Measurements from ENCODE around the gene ZFHX3. TPM values are rescaled to one million over a fixed set of nuclear protein-coding genes. Genes with fewer than 3 reads are reported as not detected.
A peak's percentile ranks its signal among the peaks of the same experiment; 100 is the strongest.

ZFHX3 gene
- total RNA-seq, 6 experiments from 2014 or later: 14.5 to 25.8 (median 15.8) TPM

GRCh38 chr16:72824761-72825160 lies 223.2 kb downstream of the ZFHX3 start:
- Mint-ChIP-seq H3K27me3 (ENCODE audit: insufficient read depth) (peaks cover 4% of the 10 kb centered on the region; the same call in 1 of the 2 replicates), H3K36me3 (ENCODE audit: low read depth) (peaks cover 11% of the 10 kb centered on the region), H3K27ac (no peak overlapping the region), H3K4me3 (no peak overlapping the region), H3K9me3 (no peaks in the 10 kb centered on the region), H3K4me1 (ENCODE audit: low read depth) (peaks cover 23% of the 10 kb centered on the region)
- TF ChIP-seq, protein P1, sequence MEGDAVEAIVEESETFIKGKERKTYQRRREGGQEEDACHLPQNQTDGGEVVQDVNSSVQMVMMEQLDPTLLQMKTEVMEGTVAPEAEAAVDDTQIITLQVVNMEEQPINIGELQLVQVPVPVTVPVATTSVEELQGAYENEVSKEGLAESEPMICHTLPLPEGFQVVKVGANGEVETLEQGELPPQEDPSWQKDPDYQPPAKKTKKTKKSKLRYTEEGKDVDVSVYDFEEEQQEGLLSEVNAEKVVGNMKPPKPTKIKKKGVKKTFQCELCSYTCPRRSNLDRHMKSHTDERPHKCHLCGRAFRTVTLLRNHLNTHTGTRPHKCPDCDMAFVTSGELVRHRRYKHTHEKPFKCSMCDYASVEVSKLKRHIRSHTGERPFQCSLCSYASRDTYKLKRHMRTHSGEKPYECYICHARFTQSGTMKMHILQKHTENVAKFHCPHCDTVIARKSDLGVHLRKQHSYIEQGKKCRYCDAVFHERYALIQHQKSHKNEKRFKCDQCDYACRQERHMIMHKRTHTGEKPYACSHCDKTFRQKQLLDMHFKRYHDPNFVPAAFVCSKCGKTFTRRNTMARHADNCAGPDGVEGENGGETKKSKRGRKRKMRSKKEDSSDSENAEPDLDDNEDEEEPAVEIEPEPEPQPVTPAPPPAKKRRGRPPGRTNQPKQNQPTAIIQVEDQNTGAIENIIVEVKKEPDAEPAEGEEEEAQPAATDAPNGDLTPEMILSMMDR (IDR thresholded peaks at IDR 0.05): no peak
- no peak for DNase-seq

DNA sequence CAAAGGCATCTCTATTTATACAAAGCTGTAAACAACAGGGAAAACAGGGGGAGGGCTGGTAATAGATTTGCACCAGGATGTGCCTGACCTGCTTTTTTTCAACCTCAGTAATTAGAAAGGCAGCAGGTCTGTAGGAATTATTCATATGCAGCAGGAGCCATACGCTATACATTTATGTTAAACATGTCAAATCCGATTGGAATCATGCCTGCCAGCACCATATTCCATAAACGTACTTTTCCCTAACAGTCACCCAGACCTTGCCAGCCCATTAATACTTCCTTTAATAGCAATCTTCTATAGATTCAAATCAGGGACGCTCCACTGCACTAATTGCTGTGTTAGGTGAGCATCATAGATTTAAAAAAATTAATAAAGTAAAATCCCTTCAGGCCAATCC lies 223.9 kb downstream of the ZFHX3 start:
- no peak for DNase-seq
- H3K27ac Mint-ChIP-seq: no peak overlapping the region
- H3K4me3 Mint-ChIP-seq: no peak overlapping the region
- TF ChIP-seq, protein P1 (IDR thresholded peaks at IDR 0.05): no peak
- H3K4me1 Mint-ChIP-seq (ENCODE audit: low read depth): peaks cover 28% of the 10 kb centered on the region
- H3K27me3 Mint-ChIP-seq (ENCODE audit: insufficient read depth): peaks cover 4% of the 10 kb centered on the region
- H3K9me3 Mint-ChIP-seq: no peaks in the 10 kb centered on the region
- peaks cover 7% of the 10 kb centered on the region for H3K36me3 Mint-ChIP-seq (ENCODE audit: low read depth)

- Mint-ChIP-seq H3K27me3 (ENCODE audit: insufficient read depth) (peaks cover 4% of the 10 kb centered on the region), H3K27ac (no peak overlapping the region; the same call in 1 of the 2 replicates), H3K36me3 (ENCODE audit: low read depth) (peaks cover 16% of the 10 kb centered on the region), H3K4me3 (0 out of 2 replicates have a peak overlapping the region, but pooled peaks have one; percentile 11), H3K4me1 (ENCODE audit: low read depth) (peaks cover 42% of the 10 kb centered on the region), H3K9me3 (no peaks in the 10 kb centered on the region)
- TF ChIP-seq, protein P1 (IDR thresholded peaks at IDR 0.05): no peak
- DNase-seq: no peak
Measured at GRCh38 chr16:72821185-72821950, 226.6 kb downstream of the ZFHX3 start.

GRCh38 chr16:72819345-72819744 lies 228.6 kb downstream of the ZFHX3 start:
- peak; percentile 87 for DNase-seq
- Mint-ChIP-seq H3K27me3 (ENCODE audit: insufficient read depth) (peaks cover 3% of the 10 kb centered on the region), H3K27ac (peak overlapping the region; percentile 82), H3K9me3 (no peaks in the 10 kb centered on the region), H3K4me3 (peak overlapping the region; percentile 48), H3K36me3 (ENCODE audit: low read depth) (peaks cover 16% of the 10 kb centered on the region), H3K4me1 (ENCODE audit: low read depth) (peaks cover 56% of the 10 kb centered on the region)
- TF ChIP-seq, protein P1 (IDR thresholded peaks at IDR 0.05): no peak

- TF ChIP-seq, protein P1 (IDR thresholded peaks at IDR 0.05): peak; percentile 68
Measured at GRCh38 chr16:72818236-72818845, 229.6 kb downstream of the ZFHX3 start.

More at GRCh38 chr16:72818236-72818845, 229.6 kb downstream of the ZFHX3 start:
- H3K9me3 Mint-ChIP-seq: no peaks in the 10 kb centered on the region
- no peak for DNase-seq
- no peak overlapping the region for H3K4me3 Mint-ChIP-seq
- H3K36me3 Mint-ChIP-seq (ENCODE audit: low read depth): peaks cover 16% of the 10 kb centered on the region
- peaks cover 61% of the 10 kb centered on the region for H3K4me1 Mint-ChIP-seq (ENCODE audit: low read depth)
- H3K27ac Mint-ChIP-seq: peak overlapping the region; percentile 82
- peaks cover 2% of the 10 kb centered on the region for H3K27me3 Mint-ChIP-seq (ENCODE audit: insufficient read depth)

Measured in HFFc6 (cell line).